Fibroblast of pulmonary artery (primary cell): Measurements from ENCODE around the gene RTN3.
"Not testable (repeated sequence)": the region's sequence is repeated elsewhere in the genome, so short reads cannot be mapped to it uniquely, and the experiment has no call there.

Source experiments
- DNase-seq: peaks from one replicate; pipeline ENCODE4 v3.0.0-alpha.2; 2010; ENCODE audit warnings: low read depth
- H3K4me3 ChIP-seq: replicated peaks from 2 replicates; pipeline ENCODE4 v1.5.1; 2011; ENCODE audit warnings: low read depth, mild to moderate bottlenecking, control low read depth, low read length, moderate library complexity
- TF ChIP-seq, protein P1 (sequence below): IDR thresholded peaks from 2 replicates; pipeline ENCODE4 v1.5.1; 2011; ENCODE audit warnings: mild to moderate bottlenecking, control low read depth, low read length, inconsistent platforms; ENCODE audit errors: missing control alignments

RTN3 gene, protein sequence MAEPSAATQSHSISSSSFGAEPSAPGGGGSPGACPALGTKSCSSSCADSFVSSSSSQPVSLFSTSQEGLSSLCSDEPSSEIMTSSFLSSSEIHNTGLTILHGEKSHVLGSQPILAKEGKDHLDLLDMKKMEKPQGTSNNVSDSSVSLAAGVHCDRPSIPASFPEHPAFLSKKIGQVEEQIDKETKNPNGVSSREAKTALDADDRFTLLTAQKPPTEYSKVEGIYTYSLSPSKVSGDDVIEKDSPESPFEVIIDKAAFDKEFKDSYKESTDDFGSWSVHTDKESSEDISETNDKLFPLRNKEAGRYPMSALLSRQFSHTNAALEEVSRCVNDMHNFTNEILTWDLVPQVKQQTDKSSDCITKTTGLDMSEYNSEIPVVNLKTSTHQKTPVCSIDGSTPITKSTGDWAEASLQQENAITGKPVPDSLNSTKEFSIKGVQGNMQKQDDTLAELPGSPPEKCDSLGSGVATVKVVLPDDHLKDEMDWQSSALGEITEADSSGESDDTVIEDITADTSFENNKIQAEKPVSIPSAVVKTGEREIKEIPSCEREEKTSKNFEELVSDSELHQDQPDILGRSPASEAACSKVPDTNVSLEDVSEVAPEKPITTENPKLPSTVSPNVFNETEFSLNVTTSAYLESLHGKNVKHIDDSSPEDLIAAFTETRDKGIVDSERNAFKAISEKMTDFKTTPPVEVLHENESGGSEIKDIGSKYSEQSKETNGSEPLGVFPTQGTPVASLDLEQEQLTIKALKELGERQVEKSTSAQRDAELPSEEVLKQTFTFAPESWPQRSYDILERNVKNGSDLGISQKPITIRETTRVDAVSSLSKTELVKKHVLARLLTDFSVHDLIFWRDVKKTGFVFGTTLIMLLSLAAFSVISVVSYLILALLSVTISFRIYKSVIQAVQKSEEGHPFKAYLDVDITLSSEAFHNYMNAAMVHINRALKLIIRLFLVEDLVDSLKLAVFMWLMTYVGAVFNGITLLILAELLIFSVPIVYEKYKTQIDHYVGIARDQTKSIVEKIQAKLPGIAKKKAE

DNA sequence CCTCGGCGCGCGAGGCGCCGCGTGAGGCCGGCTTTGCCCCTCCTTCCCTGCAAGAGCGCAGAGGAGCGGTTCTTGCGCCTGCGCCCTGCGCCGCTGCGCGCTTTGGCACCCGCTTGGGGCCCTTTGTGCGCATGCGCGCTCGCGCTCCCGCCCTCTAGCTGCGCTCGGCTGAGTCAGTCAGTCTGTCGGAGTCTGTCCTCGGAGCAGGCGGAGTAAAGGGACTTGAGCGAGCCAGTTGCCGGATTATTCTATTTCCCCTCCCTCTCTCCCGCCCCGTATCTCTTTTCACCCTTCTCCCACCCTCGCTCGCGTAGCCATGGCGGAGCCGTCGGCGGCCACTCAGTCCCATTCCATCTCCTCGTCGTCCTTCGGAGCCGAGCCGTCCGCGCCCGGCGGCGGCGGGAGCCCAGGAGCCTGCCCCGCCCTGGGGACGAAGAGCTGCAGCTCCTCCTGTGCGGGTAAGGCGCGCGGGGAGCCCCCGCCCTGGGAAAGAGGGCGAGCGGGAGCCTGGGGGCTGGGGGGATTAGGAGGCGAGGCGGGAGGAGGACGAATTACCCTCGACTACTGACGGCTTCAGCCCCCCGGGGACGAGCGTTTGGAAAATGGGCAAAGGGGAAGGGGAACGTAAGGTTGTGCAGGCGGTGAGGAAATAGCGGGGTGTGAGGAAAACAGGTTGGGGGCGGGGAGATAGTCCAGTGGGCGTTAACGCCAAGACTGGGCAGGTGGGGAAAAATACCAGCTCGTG is at the start of gene RTN3:
RTN3 (plus strand) TSS at position 180 of the 745 bp plus-strand sequence; CDS start at position 317, 137 bp downstream.
- peak; percentile 99 for DNase-seq
- TF ChIP-seq, protein P1, sequence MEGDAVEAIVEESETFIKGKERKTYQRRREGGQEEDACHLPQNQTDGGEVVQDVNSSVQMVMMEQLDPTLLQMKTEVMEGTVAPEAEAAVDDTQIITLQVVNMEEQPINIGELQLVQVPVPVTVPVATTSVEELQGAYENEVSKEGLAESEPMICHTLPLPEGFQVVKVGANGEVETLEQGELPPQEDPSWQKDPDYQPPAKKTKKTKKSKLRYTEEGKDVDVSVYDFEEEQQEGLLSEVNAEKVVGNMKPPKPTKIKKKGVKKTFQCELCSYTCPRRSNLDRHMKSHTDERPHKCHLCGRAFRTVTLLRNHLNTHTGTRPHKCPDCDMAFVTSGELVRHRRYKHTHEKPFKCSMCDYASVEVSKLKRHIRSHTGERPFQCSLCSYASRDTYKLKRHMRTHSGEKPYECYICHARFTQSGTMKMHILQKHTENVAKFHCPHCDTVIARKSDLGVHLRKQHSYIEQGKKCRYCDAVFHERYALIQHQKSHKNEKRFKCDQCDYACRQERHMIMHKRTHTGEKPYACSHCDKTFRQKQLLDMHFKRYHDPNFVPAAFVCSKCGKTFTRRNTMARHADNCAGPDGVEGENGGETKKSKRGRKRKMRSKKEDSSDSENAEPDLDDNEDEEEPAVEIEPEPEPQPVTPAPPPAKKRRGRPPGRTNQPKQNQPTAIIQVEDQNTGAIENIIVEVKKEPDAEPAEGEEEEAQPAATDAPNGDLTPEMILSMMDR, result no peak
- peak within 1 kb of the TSS; percentile 93 for H3K4me3 ChIP-seq

DNA sequence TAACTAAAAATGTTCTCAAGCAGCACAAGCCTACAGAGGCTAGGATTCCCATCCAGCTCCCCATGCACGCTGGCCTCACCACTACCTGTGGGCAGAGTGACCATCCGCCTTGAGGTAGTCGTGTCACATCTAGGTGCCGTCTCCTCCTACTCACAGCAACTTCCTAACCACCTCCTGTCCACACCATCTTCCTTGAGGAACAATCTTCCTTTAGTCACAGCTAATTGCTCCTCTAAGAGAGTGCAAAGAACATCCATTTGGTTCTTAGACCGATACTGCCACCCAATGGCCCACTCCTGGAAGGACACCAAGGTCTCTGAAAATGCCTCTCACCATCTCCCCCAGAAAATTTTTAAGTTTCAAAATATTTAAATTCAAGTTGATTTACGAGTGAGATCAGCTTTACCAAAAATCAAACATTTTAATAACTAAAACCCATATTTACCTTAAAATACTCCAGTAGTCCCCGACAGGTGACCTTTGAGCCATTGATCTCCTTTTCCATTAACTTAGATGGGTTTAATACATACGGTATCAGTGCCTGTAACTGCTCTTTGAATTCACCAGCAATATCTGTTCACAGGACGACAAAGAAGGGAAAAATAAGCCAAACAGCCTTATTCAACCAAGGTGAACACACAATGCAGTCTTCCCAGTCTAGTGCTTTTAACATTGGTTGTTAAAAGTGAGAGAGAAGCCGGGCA is 45.4 kb upstream of the RTN3 start:
- TF ChIP-seq, protein P1, result peak; percentile 87
- no peak overlapping the region for H3K4me3 ChIP-seq
- DNase-seq, result peak; percentile 79

DNA sequence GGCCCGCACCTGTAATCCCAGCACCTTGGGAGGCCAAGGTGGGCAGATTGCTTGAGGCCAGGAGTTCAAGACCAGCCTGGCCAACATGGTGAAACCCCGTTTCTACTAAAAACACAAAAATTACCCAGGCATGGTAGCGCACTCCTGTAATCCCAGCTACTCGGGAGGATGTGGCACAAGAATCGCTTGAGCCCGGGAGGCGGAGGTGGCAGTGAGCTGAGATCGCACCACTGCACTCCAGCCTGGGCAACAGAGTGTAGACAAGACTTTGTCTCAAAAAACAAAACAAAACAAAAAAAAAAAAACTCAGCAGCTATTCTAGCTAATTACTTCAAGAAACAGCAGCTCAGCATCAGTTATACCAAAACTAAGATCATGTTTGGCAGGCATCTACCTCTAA is 42.9 kb upstream of the RTN3 start:
- not testable (repeated sequence) for H3K4me3 ChIP-seq, DNase-seq

DNA sequence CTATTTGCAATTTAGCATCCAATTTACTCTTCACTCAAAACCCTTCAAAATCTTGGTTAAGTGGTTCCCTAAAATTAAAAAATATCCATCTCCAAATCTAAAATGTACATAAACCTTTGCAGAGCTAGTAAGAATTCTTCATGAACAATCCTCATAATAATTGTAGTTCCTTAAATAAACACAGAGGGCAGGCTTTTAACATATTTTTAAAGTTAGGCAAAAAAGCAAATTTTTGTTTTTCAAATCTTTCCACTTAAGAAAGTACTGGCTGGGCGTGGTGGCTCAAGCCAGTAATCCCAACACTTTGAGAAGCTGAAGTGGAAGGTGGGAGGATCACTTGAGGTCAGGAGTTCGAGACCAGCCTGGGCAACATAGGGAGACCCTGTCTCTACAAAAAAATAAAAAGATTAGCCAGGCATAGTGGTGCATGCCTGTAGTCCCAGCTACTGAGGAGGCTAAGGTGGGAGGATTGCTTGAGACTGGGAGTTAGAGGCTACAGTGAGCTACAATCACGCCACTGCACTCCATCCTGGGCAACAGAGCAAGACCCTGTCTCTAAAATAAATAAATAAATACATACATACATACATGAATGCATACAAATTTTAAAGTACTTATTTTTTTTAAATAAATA is 42.0 kb upstream of the RTN3 start:
- DNase-seq, result peak; percentile 55
- no peak overlapping the region for H3K4me3 ChIP-seq
- TF ChIP-seq, protein P1, result peak; percentile 25

DNA sequence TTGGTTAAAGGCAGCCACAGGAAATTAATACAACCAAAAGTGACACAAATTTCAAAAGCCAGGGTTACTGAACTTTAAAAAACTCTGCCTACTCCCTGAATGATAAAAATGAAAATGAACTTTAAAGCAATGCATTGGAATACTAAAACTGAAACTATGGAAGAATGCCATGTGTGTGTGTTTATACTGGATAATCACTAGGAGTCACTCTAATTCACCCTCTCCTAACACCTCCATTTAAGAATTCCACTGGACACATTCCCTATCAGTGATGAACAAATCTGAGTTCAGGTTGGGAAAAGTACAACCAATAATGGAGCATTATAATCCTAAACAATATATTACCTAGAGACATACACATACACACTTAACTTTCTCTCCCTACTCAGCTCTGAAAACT is 39.6 kb upstream of the RTN3 start:
- TF ChIP-seq, protein P1, result no peak
- peak; percentile 34 for DNase-seq
- no peak overlapping the region for H3K4me3 ChIP-seq

DNA sequence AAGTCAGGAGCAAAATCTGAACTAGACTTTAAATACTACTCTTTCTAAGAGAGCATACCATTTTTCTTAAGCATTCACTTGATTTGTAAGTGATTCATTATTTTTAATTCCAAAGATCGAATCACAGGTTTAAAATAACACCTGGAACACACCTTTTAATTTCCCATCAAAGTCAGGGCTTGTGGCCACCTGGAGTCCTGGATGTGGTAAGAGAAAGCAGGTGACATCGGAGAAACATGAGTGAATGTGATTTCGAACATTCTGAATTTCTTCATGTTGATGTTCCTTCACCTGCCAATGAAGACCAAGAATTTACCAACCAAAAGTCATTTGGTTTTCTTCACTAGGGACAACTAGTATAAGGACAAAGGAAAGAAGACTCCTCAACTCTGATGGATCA is 38.1 kb upstream of the RTN3 start:
- TF ChIP-seq, protein P1, result no peak
- DNase-seq, result no peak
- no peak overlapping the region for H3K4me3 ChIP-seq
